CD4-positive, alpha-beta T cell treated with Interleukin-15 for 4 hours (primary cell): ENCODE data around the gene TNRC6B.
"Not testable (repeated sequence)": the region's sequence is repeated elsewhere in the genome, so short reads cannot be mapped to it uniquely, and the experiment has no call there.

ENCODE experiments used
- DNase-seq: peaks from one replicate; pipeline ENCODE4 v3.0.0-alpha.2; 2020; ENCODE audit warnings: low spot score

The TNRC6B gene

GRCh38 chr22:40213478-40213877, 35.8 kb downstream of the TNRC6B start:
- no peak for DNase-seq

DNA sequence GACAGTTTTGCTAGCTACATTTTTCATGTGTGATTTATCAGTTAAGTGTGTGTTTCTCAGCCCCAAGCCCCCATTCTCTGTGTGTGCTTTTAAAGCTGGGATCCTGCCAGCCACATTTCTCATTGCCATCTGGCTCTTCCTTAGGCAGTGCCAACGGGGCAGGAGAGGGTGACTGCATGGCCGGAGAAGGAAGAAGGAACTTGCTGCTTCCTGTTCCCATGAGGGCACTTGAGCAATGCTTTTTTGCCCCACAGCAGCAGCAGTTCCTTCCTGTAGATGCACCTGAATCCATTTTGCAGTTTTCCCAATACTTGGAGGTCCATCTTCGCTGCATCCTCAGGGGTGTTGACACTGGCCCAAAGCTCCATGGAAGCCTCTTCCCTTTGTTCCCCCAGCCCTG, 37.5 kb downstream of the TNRC6B start:
- DNase-seq: no peak

DNA sequence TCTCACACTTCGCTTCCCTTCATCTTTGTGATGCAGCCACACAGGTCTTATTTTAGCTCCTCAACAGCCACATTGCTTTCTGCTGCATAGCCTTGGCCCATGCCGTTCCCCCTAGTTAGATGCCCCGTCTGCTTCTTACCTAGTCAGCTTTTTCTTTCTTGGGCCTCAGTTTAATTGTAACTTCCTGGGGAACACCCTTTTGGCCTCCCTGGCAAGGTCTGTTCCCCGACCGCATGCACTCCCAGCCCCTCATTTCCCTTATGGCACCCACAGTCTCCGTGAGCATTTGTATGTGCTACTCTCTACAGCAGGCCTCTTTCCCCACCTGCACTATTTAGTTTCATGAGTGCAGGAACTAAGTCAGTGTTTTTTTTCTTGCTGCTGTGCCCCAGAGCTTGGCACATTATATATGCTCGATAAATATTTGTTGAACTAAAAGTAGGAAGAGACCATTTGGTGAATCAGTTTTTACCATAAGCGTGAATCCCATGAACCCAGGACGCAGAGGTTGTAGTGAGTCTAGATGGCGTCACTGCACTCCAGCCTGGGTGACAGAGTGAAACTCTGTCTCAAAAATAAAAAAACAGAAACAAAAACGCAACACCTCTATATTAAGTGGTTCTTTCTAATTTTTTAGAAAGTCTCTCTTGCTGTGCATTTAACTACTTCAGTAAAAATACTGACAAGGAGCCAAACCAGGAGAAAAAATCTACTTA, 38.5 kb downstream of the TNRC6B start:
- DNase-seq: peak; percentile 25

GRCh38 chr22:40218152-40218551, 40.4 kb downstream of the TNRC6B start:
- no peak for DNase-seq

DNA sequence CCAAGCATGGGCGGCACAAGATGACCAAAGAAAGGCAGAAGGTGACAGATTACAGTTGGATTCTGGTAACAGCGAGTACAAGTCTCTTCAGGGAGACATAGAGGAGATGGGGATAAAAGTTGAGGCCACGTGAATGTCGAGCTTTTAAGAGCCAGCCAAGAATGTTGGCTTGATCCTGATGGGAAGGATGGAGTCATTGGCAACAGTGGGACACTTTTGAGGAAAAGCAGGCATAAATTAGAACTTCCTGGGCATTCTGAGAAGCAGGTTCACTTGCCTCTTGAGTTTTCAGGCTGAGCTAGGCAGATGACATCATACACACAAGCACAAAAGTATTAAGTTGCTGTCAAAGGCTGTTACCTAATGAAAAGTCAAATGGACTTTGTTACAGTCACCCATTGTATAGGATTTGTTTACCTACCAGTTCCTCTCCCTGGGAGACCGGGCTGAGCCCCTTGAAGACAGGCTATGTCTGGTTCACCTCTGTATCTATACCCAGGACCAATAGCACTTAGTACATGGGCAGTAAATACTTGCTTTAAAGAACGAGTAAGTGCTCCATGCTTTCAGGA, 41.1 kb downstream of the TNRC6B start:
- no peak for DNase-seq

- no peak for DNase-seq
Observed at GRCh38 chr22:40220316-40221054, 42.8 kb downstream of the TNRC6B start.

- no peak for DNase-seq
Observed at GRCh38 chr22:40221055-40221414, 43.3 kb downstream of the TNRC6B start.

GRCh38 chr22:40222979-40223378, 45.3 kb downstream of the TNRC6B start:
- not testable (repeated sequence) for DNase-seq

DNA sequence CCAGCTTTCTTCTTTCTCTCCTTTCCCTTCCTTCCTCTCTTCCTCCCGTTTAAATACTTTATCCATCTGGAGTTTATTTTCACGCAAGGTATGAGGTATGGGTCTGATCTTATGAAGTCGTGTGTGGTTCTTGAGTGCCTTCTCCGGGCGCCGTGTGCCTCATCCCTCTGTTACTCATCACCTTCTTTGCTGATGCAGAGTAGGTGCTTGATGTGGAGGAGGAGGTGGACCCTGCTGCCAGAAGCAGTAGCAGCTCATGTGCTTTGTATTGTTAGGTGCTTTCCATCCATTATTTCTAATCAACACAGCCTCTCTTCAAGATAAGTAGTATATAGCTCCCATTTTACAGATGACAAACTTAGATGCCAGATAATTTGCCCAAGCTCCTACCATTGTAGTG, 47.0 kb downstream of the TNRC6B start:
- DNase-seq: peak; percentile 64

- no peak for DNase-seq
Observed at GRCh38 chr22:40226620-40227019, 48.9 kb downstream of the TNRC6B start.

DNA sequence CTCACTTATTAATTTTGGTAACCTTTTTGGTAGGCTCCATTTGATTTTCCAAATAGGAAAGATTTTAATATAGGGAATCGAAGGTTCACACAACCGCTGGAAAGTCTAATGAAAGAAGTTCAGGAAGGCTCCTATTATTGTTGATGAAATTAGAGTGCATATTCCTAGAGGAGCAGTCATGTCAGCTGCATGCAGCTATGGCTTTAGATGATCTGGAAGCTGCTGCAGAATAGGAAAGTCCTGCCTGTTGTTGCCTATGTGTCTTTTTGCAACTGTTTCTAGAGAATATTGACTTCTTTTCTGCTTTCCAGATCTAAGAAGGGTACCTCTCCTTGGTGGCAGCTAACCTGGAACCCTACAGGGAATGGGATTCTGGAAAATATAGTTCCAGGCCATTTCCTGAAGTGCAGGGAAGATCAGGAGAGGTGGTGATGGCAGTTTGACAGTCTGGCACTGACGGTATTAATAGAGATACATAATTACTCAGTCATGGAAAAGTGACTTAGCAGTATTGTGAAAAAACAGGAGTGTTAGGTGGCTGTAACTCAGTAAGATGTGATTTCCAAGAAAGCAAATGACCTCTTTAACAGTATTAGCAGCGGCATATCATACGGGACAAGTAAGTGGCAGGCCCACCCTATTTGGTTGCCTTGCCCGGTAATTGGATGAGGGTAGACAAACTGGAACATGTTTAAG, 54.0 kb downstream of the TNRC6B start:
- DNase-seq: no peak

DNA sequence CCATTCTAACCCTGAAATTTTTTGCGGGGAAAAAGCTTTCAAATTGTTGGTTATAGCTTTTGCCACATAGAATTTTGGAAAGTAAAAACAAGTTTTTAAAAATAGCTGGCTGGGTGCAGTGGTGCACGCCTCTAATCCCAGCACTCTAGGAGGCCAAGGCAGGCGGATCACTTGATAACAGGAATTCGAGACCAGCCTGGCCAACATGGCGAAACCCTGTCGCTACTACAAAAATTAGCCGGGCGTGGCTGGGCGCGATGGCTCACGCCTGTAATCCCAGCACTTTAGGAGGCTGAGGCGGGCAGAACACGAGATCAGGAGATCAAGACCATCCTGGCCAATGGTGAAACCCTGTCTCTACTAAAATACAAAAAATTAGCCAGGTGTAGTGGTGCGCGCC, 54.9 kb downstream of the TNRC6B start:
- DNase-seq: no peak

GRCh38 chr22:40233886-40234285, 56.2 kb downstream of the TNRC6B start:
- DNase-seq: no peak

GRCh38 chr22:40234658-40235057, 56.9 kb downstream of the TNRC6B start:
- no peak for DNase-seq

DNA sequence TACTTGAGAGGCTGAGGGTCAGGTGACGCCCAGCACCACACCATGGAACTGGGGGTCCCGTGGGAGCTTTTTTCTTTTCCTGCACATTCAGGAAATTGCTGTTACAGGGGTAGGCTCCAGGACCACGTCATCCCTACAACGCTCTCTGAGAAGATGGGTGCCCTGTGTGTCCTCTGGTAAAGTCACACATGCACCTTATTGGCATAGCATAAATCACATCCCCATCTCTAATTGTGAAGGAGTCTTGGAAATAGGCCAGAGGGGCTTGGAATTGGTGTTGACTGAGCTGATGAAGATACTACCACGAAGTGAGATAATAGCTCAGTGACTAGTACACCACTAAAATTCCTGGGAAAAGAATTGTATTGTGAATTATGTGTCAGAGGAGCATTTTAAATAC, 57.6 kb downstream of the TNRC6B start:
- no peak for DNase-seq

DNA sequence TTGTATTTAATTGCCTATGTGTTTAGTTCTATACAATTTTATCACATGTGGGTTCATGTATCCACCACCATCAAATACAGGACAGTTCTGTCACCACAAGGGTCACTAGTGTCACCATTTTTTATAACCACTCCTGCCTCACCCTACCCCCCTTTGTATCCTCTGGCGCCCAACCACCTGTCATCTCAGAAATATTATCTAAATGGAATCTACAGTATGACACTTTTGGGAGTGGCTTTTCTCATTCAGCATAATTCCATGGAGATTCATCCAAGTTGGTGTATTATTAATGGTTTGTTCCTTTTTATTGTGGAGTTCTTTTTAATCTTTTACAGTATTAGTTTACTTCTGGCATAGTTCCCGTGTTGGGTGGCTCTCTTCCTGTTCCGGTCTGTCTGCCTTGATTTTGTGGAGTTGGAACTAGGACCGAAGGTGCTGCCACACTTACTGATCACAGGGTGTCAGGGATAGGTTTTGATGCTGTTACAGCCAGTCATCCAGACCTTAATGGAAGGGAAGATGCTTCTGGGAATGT, 58.5 kb downstream of the TNRC6B start:
- DNase-seq: no peak

DNA sequence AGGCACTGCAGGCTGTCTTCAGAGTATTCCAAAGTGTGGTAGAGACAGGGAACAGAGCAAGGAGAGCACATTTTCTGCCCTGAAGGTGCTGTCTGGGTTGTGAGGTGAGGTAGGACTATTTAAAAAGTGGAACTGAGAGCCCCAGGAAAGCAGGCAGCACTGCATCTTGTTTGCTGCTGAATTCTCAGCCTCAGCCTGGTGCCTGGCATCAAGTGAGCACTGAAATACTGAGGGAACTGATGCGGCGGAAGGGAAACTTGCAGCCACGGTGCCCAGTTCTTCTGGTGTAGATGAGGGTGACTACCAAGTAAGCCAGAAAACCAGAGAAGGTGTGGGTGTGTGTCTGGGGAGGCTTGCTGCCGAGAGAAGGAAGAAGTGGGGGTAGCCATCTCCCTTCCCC, 59.5 kb downstream of the TNRC6B start:
- DNase-seq: no peak

- DNase-seq: no peak
Observed at GRCh38 chr22:40237788-40238424, 60.2 kb downstream of the TNRC6B start.

DNA sequence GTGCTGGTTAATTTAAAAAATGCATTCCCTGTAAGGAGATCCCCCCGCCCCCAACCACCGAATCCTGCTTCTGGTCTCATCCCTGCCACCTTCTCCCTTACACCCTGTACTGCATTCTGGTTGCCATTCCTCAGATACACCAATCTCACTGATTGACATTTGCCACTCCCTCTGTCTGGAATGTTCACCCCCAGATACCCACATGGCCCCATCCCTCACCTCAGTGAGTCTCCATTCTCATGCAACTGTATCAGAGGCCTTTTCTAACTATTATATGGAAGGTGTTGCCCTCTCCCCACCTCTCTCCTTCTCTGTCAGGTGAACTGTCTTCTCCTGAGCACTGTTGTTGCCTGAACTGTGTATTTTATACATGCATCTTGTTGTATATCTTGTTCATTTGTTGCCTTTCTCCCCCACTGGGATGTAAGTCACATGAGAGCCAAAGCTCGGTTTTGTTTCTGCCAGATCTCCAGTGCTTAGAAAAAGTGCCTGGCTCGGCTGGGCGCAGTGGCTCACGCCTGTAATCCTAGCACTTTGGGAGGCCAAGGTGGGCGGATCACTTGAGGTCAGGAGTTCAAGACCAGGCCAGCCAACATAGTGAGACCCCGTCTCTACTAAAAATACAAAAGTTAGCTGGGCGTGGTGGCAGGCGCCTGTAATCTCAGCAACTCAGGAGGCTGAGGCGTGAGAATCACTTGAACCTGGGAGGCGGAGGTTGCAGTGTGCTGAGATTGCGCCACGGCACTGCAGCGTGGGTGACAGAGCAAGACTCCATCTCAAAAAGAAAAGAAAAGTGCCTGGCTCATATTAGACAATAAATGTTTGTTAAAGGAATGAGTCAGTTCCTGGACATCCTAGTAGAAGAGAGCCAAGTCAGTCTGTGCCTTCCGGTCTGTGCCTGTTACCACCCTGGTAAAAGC, 61.0 kb downstream of the TNRC6B start:
- peak; percentile 25 for DNase-seq

GRCh38 chr22:40239345-40239683, 61.6 kb downstream of the TNRC6B start:
- no peak for DNase-seq

GRCh38 chr22:40240160-40240559, 62.4 kb downstream of the TNRC6B start:
- DNase-seq: no peak
